Mesenchymal stem cell (in vitro differentiated cells and primary cell): ENCODE measurements around the gene NFE2L3.

ENCODE experiments used
- DNase-seq: peaks from one replicate; pipeline ENCODE4 v3.0.0-alpha.2; 2013
- H2AFZ ChIP-seq: one replicate; pipeline ENCODE4 v1.6.1; 2013; ENCODE audit warnings: low read depth, mild to moderate bottlenecking, control low read depth, inconsistent platforms, low read length, moderate library complexity
- H2AK5ac ChIP-seq: 2 replicates; pipeline ENCODE4 v1.6.1; 2013; ENCODE audit warnings: low read length, moderate library complexity, mild to moderate bottlenecking, inconsistent platforms; ENCODE audit not compliant: severe bottlenecking
- H2BK120ac ChIP-seq: one replicate; pipeline ENCODE4 v1.6.1; 2013; ENCODE audit warnings: low read depth, mild to moderate bottlenecking, inconsistent platforms, low read length, moderate library complexity
- H2BK12ac ChIP-seq, 2 experiments: one replicate each; pipeline ENCODE4 v1.6.1; 2013; ENCODE audit warnings: inconsistent platforms in 2 of 2, low read length in 2 of 2, mild to moderate bottlenecking in 2 of 2, moderate library complexity in 2 of 2, control low read depth in 1 of 2
- H2BK15ac ChIP-seq: one replicate; pipeline ENCODE4 v1.6.1; 2013; ENCODE audit warnings: mild to moderate bottlenecking, low read depth, inconsistent platforms; ENCODE audit not compliant: poor library complexity, severe bottlenecking
- H2BK5ac ChIP-seq: 2 replicates; pipeline ENCODE4 v1.6.1; 2013; ENCODE audit warnings: low read depth, mild to moderate bottlenecking, low read length, control low read depth, inconsistent platforms; ENCODE audit not compliant: poor library complexity, severe bottlenecking
- H3K14ac ChIP-seq, 2 experiments: one replicate each; pipeline ENCODE4 v1.6.1; 2013; ENCODE audit warnings: inconsistent platforms in 2 of 2, low read length in 2 of 2, control low read depth in 1 of 2, mild to moderate bottlenecking in 1 of 2, moderate library complexity in 1 of 2
- H3K18ac ChIP-seq, 2 experiments: one replicate each; pipeline ENCODE4 v1.6.1; 2013; ENCODE audit warnings: inconsistent platforms in 2 of 2, low read length in 2 of 2, control low read depth in 1 of 2, low read depth in 1 of 2, mild to moderate bottlenecking in 1 of 2
- H3K23ac ChIP-seq, 2 experiments: one replicate each; pipeline ENCODE4 v1.6.1; 2013; ENCODE audit warnings: inconsistent platforms in 2 of 2, low read length in 2 of 2, mild to moderate bottlenecking in 2 of 2, moderate library complexity in 2 of 2, control low read depth in 1 of 2
- H3K27ac ChIP-seq: 2 replicates; pipeline ENCODE4 v1.5.1; 2013; ENCODE audit warnings: mild to moderate bottlenecking, moderate library complexity, low read length, control low read depth, inconsistent platforms; ENCODE audit not compliant: poor library complexity, severe bottlenecking
- H3K27me3 ChIP-seq, 2 experiments: 2 replicates each; pipeline versions ENCODE4 v1.6.1 to v1.7.0; 2013; ENCODE audit warnings: low read length in 2 of 2, mild to moderate bottlenecking in 2 of 2, moderate library complexity in 2 of 2, control low read depth in 1 of 2, inconsistent platforms in 1 of 2; ENCODE audit not compliant: control insufficient read depth in 1 of 2, insufficient read depth in 1 of 2
- H3K36me3 ChIP-seq, 2 experiments: 2 replicates each; pipeline versions ENCODE4 v1.6.1 to v1.7.0; 2013; ENCODE audit warnings: low read length in 2 of 2, control low read depth in 1 of 2, inconsistent platforms in 1 of 2, low read depth in 1 of 2, mild to moderate bottlenecking in 1 of 2; ENCODE audit not compliant: insufficient read depth in 2 of 2, control insufficient read depth in 1 of 2
- H3K4ac ChIP-seq, 2 experiments: one replicate each; pipeline ENCODE4 v1.6.1; 2013; ENCODE audit warnings: inconsistent platforms in 2 of 2, low read length in 2 of 2, mild to moderate bottlenecking in 2 of 2, moderate library complexity in 2 of 2, control low read depth in 1 of 2, low read depth in 1 of 2
- H3K4me1 ChIP-seq: 2 replicates; pipeline ENCODE4 v1.6.1; 2013; ENCODE audit warnings: low read depth, low read length, control low read depth; ENCODE audit not compliant: control insufficient read depth, insufficient read depth
- H3K4me2 ChIP-seq: 2 replicates; pipeline ENCODE4 v1.6.1; 2013; ENCODE audit warnings: low read length, mild to moderate bottlenecking, inconsistent platforms; ENCODE audit not compliant: poor library complexity, severe bottlenecking
- H3K4me3 ChIP-seq, 2 experiments: 2 replicates each; pipeline versions ENCODE4 v1.5.1 to v1.7.0; 2013; ENCODE audit warnings: low read length in 2 of 2, mild to moderate bottlenecking in 2 of 2, control low read depth in 1 of 2, low read depth in 1 of 2; ENCODE audit not compliant: insufficient read depth in 1 of 2
- H3K79me1 ChIP-seq: replicated peaks from 2 replicates; pipeline ENCODE4 v1.6.1; 2013; ENCODE audit warnings: mild to moderate bottlenecking, control low read depth, low read length, inconsistent platforms; ENCODE audit not compliant: poor library complexity, severe bottlenecking
- H3K9ac ChIP-seq: 2 replicates; pipeline ENCODE4 v1.7.0; 2013; ENCODE audit warnings: mild to moderate bottlenecking, low read length, moderate library complexity
- H3K9me3 ChIP-seq: 2 replicates; pipeline ENCODE4 v1.7.0; 2013; ENCODE audit warnings: mild to moderate bottlenecking, low read length; ENCODE audit not compliant: control insufficient read depth
- H4K8ac ChIP-seq: one replicate; pipeline ENCODE4 v1.6.1; 2013; ENCODE audit warnings: inconsistent platforms, mild to moderate bottlenecking, low read length, moderate library complexity
- H4K91ac ChIP-seq: one replicate; pipeline ENCODE4 v1.6.1; 2013; ENCODE audit warnings: mild to moderate bottlenecking, low read length, inconsistent platforms
- WGBS: methylation state at CpG from one replicate; pipeline ENCODE4 v1.1.7; 2013; ENCODE audit warnings: mixed read lengths; 5-methylcytosine and 5-hydroxymethylcytosine counted together

NFE2L3 gene

DNA sequence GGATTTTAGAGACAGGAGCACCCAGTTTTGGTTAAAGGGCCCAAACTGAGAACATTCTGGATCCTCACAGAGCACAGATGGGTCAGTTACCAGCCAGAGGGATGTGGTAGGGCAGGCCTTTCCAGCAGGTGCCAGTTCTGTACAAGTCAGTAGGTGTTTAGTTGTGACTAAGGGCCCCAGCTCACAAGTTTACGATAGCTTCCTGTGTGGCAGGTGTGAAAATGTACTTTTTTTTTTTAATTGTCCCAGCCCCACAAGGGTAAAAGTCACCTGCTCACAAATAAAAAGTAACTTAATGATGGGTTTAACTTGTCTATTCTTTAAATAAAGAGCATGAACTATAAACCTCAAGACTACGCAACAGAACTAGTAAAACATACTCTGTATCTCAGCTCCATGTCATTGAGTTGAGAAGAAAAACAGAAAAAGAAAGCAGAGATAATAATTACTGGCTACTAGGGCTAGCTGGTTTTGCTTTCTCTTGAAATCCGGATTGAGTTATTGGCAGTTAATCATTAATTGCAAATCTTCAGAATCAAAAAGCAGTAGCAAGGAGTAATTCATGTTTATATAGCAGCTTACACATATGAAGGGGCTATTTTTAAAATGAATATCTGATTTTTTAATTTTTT is 15.4 kb downstream of the NFE2L3 start:
- H3K36me3 ChIP-seq, result no peaks in the 10 kb centered on the region
- H3K4me2 ChIP-seq, result no peak overlapping the region
- H3K4me1 ChIP-seq, result peaks cover 9% of the 10 kb centered on the region
- H4K91ac ChIP-seq, result no peak overlapping the region
- H3K27me3 ChIP-seq, result peaks cover 0 to 3% of the 10 kb centered on the region in 2 experiments
- peaks cover 22% of the 10 kb centered on the region for H3K79me1 ChIP-seq
- H3K18ac ChIP-seq, result no peak overlapping the region
- no peak overlapping the region for H3K9ac ChIP-seq
- no peak overlapping the region for H2BK5ac ChIP-seq
- H3K4me3 ChIP-seq, result no peak overlapping the region
- no peak overlapping the region for H3K4ac ChIP-seq
- no peak for DNase-seq
- H2AK5ac ChIP-seq, result peak overlapping the region; percentile 68
- no peak overlapping the region for H3K23ac ChIP-seq
- H2AFZ ChIP-seq, result no peak overlapping the region
- no peak overlapping the region for H3K27ac ChIP-seq
- H3K14ac ChIP-seq, result no peak overlapping the region
- no peak overlapping the region for H2BK12ac ChIP-seq
- no peak overlapping the region for H4K8ac ChIP-seq
- no peak overlapping the region for H2BK15ac ChIP-seq
- WGBS, result 89% methylated on average over 1 of the region's 3 CpGs
- no peaks in the 10 kb centered on the region for H3K9me3 ChIP-seq
- H2BK120ac ChIP-seq, result no peak overlapping the region

DNA sequence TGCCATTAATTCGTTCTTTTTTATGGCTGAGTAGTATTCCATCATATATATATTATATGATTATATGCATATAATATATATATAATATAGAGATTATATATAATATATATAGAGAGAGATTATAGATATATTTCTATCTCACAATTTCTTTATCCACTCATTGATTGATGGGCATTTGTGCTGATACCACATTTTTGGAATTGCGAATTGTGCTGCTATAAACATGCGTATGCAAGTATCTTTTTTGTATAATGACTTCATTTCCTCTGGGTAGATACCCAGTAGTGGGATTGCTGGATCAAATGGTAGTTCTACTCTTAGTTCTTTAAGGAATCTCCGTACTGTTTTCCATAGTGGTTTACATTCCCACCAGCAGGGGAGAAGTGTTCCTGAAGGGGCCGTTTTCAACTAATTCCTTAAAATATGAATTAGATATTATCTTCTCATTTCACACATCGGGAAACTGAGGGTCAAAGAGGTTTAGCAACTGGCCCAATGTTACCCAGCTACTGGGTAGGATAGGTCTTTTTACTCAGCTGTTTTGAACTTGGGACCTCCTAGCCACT is 16.5 kb downstream of the NFE2L3 start:
- Histone ChIP-seq H2AK5ac (no peak overlapping the region), H2BK5ac (no peak overlapping the region), H3K23ac (no peak overlapping the region), H2BK15ac (no peak overlapping the region), H4K91ac (no peak overlapping the region), H2AFZ (no peak overlapping the region), H3K18ac (no peak overlapping the region), H3K4me1 (peaks cover 9% of the 10 kb centered on the region), H3K9ac (no peak overlapping the region), H3K4me2 (no peak overlapping the region), H3K27me3 (peaks cover 0 to 3% of the 10 kb centered on the region in 2 experiments), H3K4ac (no peak overlapping the region), H3K79me1 (peaks cover 18% of the 10 kb centered on the region), H4K8ac (no peak overlapping the region), H2BK120ac (no peak overlapping the region), H3K27ac (no peak overlapping the region), H3K14ac (no peak overlapping the region), H3K9me3 (no peaks in the 10 kb centered on the region), H3K4me3 (no peak overlapping the region), H2BK12ac (no peak overlapping the region), H3K36me3 (no peaks in the 10 kb centered on the region)
- 100% methylated on average over 2 of the region's 6 CpGs for WGBS
- DNase-seq, result no peak

GRCh38 chr7:26169271-26169670 is 17.3 kb downstream of the NFE2L3 start:
- Histone ChIP-seq H3K4me2 (no peak overlapping the region), H2BK5ac (no peak overlapping the region), H3K36me3 (no peaks in the 10 kb centered on the region), H3K79me1 (peaks cover 20% of the 10 kb centered on the region), H2AFZ (no peak overlapping the region), H4K8ac (no peak overlapping the region), H3K27me3 (peaks cover 0 to 3% of the 10 kb centered on the region in 2 experiments), H2BK12ac (no peak overlapping the region), H2AK5ac (peak overlapping the region; percentile 9), H2BK120ac (no peak overlapping the region), H2BK15ac (no peak overlapping the region), H3K4ac (no peak overlapping the region), H3K23ac (peak overlapping the region in 1 of 2 experiments; percentile 80), H4K91ac (no peak overlapping the region), H3K27ac (no peak overlapping the region), H3K14ac (peak overlapping the region in 1 of 2 experiments; percentile 75), H3K4me3 (no peak overlapping the region), H3K4me1 (peaks cover 9% of the 10 kb centered on the region), H3K18ac (peak overlapping the region in 1 of 2 experiments; percentile 38), H3K9me3 (no peaks in the 10 kb centered on the region), H3K9ac (no peak overlapping the region)
- no peak for DNase-seq
- 86% methylated on average over 3 of the region's 3 CpGs for WGBS

DNA sequence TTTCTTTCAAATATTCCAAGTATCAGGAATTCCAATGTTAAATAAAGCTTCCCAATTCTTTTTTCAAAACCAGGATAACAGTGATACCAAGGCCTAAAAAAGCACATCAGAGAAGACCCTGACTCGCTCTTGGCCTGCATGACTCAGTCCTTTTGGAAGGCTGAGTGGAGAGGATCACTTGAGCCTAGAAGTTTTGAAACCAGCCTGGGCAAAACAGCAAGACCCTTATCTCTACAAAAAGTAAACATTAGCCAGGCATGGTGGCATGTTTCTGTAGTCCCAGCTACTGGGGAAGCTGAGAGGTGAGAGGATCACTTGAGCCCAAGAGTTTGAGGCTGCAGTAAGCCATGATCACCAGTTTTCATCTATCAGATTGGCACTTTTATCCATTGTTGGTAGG is 18.7 kb downstream of the NFE2L3 start:
- no peak overlapping the region for H3K4me2 ChIP-seq
- H2AFZ ChIP-seq, result no peak overlapping the region
- H3K18ac ChIP-seq, result peak overlapping the region in 1 of 2 experiments; percentile 0
- H2AK5ac ChIP-seq, result no peak overlapping the region
- 63% methylated on average over 1 of the region's 1 CpG for WGBS
- no peak overlapping the region for H4K8ac ChIP-seq
- no peak overlapping the region for H3K4me3 ChIP-seq
- H2BK5ac ChIP-seq, result no peak overlapping the region
- H3K9ac ChIP-seq, result no peak overlapping the region
- H3K27me3 ChIP-seq, result peaks cover 0 to 3% of the 10 kb centered on the region in 2 experiments
- no peak overlapping the region for H2BK12ac ChIP-seq
- H3K4me1 ChIP-seq, result peaks cover 11% of the 10 kb centered on the region
- H3K23ac ChIP-seq, result no peak overlapping the region
- H3K4ac ChIP-seq, result no peak overlapping the region
- no peak overlapping the region for H2BK15ac ChIP-seq
- H3K36me3 ChIP-seq, result no peaks in the 10 kb centered on the region
- no peak overlapping the region for H3K27ac ChIP-seq
- H2BK120ac ChIP-seq, result no peak overlapping the region
- peak; percentile 62 for DNase-seq
- H3K14ac ChIP-seq, result no peak overlapping the region
- no peak overlapping the region for H4K91ac ChIP-seq
- no peaks in the 10 kb centered on the region for H3K9me3 ChIP-seq
- peaks cover 20% of the 10 kb centered on the region for H3K79me1 ChIP-seq
